ENCODE measurements around the gene WDFY4. TPM values are rescaled to one million over a fixed set of nuclear protein-coding genes. Genes with fewer than 3 reads are reported as not detected.

WDFY4 gene
- polyA plus RNA-seq, 4 donors = 1.1 to 3.0 (median 2.0) TPM

Other genes with a start within 250 kb of the WDFY4 start
- gene ARHGAP22, start 79.8 kb upstream of the WDFY4 start, polyA plus RNA-seq (ENCODE audit: insufficient read length in 4 of 4) = 1 to 10 TPM; 1.3 to 2.1 (median 2.0) TPM